ENCODE measurements around the gene PDZD2.

PDZD2 gene

DNA sequence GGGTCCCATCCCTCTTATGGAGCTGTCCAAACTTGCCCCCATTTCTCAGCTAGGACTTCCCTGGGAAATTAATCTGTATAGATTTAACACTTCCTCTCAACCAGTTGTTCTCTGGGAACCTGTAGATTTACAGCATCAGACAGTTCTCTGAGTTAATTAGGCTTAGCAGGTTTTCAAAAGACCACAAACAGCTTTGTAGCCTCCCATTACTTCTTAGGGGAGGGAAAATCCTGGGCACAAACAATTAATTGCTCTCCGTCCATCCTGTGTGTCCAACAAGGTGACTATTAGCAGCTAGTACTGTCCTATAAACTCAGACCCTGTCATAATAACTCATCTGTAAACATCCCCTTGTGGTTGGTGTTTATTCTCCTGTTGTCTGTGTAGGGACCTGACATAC is 337.2 kb downstream of the PDZD2 start:
- no peak for DNase-seq (ENCODE audit: low spot score)

DNA sequence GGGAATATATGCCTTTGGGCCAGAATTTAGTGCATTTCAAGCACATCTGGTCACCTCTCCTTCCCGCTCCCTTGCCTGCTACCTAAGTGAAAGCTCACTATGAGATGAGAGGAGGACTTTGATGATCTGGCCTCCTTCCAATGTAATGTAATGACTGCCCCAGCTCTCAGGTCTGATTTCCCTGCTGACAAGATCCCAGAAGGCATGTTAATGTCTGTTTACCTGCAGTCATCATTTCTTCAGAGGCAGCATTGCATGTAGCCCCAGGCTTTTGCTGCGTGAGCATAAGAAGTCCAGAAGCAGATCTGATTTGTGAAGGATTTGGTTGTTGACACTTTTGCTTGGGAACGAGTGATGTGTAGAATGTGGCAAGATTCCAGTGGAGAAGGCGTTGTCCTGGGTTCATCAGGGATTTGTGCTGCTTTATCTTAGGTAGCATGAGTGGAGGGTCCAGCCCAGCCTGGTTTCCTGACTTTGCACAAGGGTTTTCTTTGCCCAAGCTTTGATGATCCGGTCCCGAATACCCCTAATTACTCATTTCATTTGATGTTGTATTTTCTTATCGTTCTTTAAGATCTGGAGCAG is 342.5 kb downstream of the PDZD2 start:
- no peak for DNase-seq (ENCODE audit: low spot score)

DNA sequence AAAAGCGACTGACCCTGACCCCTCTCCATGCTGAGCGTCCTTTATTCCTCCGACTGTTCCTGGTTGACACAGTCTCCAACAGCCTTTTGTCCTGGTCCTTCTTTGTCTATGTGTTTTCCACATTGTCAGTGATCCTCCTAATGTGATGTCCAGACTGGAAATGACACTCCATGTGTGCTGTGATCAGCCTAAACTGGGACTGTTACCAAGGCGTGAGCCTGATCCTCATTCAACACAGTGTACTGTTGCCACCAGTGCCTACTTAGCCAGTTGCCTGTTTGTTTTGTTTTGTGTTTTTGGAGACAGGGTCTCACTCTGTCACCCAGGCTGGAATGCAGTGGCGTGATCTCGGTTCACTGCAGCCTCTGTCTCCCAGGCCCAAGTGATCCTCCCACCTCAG is 343.1 kb downstream of the PDZD2 start:
- DNase-seq (ENCODE audit: low spot score), result no peak

DNA sequence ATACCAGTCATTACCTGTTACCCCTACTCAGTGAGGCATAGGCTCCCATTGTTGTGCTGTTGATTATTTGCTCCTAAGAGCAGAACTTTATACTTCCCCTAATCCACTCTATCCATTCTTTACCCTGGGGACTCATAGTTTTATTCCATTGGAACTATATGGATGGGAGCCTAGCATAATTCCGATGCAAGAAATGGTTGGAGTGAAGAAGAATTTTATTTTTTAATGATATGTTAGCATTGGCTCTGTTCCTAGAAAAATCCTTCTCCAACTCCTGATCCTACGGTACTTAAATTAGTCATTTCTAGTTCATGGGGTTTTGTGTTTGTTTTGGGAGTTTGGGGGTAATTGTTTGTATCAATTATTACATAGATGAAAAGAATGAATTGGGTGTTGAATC is 343.7 kb downstream of the PDZD2 start:
- DNase-seq (ENCODE audit: low spot score), result no peak

DNA sequence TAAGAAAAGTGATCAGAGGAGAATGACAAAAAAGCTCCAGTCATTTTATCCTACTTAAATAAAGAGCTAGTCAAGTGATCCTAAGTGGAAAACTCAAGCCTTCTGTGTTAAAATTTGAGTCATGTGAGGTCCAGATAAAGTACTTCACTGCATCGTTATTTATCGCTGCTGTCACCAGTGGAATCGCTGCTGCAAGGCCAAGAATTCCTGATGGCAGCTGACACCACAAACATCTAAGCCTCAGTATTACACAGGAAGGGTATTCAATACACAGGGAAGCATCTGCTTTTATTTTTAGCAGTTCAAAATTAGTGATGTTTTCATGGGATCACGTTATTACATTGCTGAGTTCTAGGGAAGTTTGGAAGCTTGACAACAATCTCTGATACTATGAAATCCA is 344.9 kb downstream of the PDZD2 start:
- DNase-seq (ENCODE audit: low spot score), result no peak

DNA sequence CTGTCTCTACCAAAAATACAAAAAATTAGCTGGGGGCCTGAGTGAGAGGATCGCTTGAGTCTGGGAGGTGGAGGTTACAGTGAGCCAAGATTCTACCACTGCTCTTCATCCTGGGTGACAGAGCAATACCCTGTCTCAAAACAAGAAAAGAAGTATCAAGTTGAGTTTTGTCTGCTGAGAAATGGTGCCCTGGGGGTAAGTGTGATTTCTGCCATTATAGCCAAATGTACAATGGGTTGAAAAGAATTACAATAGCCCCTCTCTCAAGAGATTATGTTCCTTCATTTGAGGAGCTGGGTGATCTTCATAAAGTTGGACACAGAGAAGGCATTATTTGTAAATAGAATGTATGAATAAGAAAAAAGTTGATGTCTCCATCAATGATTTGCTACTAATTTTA is 345.8 kb downstream of the PDZD2 start:
- DNase-seq (ENCODE audit: low spot score), result no peak

DNA sequence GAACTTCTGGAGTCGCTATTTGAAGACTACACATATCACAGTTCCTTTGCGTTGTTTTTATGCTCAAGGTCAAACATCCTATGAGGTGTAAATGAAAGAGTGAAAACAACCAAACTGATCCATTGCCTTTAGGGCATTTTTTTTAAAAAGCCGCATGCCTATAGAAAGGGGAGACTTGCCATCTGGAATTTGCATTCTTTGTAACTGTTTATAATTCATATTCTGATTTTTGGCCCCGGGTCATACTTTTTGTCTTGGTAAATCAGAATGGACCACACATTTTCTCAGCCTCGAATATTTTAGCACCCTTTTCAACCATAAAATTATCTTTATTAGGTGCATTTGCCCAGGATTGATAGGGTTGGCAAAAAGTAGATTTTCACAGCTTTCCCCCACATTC is 347.2 kb downstream of the PDZD2 start:
- DNase-seq (ENCODE audit: low spot score), result no peak

DNA sequence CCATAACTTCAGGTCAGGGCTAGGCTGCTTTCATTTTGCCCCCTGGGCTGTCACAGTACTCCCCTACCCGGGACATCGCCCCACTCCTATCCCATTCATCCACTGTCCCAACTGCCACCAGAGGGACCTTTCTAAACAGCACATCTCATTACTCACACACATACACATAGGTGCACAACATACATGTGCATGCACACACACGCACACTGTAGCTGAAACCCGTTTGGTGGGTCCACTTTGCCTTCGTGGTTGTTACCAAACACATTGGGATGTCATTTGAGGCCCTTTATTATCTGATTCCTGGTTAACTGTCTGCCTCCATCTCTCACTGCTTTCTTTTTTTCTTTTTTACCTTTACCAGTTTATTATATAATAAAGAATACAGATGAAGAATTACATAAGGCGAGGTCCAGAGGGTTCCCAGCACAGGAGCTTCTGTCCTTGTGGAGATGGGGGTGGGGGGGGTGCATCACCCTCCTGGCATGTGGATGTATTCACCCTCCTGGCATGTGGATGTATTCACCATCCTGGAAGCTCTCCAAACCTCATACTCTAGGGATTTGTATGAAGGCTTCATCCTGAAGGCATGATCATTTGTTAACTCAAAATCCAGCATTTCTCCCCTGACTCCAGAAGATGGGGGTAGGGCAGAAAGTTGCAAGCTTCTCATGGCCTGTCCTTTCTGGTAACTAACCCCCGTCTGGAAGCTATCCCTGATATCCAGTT is 349.2 kb downstream of the PDZD2 start:
- DNase-seq (ENCODE audit: low spot score), result no peak

DNA sequence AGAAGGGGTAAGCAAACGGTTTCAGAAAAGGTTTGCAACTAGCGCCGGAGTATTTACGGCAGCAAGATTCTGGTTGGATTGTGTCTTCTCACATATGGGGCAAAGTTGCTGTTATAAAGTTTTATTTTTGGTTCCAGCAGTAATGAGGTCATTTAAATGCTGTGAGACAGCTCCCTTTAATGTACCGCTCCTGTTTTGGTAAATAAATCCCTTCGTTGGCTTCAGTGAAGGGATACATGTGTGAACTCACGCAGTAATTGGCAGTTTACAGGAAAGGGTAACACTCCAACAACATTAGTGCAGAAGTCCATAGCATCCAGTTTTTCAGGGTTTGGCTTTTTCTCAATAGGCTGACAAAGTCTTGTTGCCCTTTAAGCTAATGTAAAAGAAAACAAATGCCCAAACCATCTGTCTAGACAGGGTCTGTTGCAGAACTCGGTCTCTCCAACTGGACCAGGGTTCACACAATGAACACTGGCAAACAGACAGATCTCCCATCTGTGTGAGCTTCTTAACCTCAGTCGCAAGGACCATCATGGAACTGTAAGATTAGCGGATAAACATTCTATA is 351.2 kb downstream of the PDZD2 start:
- DNase-seq (ENCODE audit: low spot score), result no peak

DNA sequence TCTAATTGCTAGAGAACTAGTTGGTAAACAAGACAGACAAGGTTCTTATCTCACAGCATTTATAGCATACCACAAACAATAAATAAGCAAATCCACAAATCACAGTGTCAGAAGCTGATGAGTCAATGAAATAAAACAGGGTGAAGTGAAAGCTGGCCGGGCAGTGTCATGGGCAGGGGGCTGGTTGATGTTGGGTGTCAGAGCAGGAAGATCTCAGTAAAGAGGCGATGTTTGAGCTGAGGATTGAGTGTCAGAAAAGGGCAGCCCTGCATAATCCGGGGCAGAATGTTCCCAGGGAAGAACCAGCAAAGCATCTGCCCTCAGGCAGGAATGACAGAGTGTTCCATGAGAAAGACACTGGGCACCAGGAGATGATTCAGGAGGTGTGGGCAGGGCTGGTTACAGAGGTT is 351.8 kb downstream of the PDZD2 start:
- DNase-seq (ENCODE audit: low spot score), result no peak

DNA sequence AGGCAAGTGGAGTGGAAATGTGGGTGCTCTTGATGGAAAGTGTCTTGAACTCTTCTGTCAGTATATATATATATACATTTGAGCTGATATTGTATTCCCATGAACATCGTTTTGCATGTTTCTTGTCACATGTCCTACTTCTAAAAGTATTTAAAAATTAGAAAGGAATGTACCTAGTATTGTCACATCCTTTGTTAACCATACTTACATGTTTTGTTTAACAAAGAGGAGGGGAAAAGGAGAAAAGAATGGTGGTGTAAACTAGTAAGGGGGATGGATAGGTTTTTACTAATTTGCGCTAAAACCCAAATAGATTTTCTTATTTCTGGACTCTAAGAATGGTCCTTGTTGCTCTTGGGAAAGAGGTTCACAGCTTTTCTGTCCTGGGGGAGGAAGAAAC is 353.4 kb downstream of the PDZD2 start:
- DNase-seq (ENCODE audit: low spot score), result no peak

DNA sequence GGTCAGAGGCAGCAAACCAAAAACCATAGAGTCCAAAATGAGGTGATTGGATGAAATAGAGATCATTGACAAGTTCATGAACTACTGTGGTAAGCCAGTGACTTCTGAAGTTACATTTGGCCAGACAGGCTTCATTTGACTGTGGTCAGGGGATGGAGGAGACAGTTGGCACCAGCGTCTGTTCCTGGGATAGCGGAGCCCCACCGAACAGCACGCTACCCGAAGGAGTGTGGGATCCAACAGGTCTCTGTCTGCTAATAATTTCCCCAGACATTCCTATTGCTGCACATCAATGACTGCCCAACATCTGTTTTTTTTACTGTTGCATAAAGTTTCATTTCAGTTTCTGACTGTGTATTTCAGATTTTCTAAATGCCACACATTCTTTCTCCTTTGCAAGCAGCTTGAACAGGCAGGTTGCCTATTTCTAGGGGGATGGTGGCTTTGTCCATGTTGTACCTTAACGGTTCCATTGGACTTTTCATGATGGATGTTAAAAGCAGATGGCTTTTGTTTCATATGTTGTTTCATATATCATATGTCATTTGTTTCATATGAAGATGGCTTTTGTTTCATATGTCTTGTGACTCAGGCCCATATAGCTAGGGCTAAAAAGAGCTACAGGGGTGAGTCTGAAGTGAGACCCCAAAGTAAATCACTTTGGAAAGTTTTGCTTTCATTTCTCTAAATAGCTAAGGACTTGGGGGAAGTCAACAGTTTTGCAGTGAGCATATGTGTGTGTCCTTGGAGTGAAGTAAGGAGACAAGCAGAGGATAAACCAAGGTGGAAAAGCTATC is 354.4 kb downstream of the PDZD2 start:
- DNase-seq (ENCODE audit: low spot score), result no peak

DNA sequence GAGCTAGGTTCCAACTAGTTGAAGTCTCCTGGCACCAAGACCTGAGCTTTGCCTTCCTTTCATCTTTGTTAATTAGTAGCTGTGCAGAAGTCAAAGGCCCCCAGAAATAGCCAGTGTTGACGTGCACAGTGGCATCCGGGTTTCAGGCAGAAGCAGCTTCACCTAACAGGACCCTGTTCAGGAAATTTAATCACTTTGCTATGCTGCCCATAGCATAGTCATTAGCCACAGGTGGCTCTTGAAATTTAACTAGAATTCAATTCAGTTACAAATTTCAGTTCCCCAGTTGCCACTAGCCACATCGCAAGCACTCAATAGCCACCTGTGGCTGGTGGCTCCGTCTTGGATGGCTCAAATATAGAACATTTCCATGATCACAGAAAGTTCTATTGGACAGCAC is 356.1 kb downstream of the PDZD2 start:
- no peak for DNase-seq (ENCODE audit: low spot score)

DNA sequence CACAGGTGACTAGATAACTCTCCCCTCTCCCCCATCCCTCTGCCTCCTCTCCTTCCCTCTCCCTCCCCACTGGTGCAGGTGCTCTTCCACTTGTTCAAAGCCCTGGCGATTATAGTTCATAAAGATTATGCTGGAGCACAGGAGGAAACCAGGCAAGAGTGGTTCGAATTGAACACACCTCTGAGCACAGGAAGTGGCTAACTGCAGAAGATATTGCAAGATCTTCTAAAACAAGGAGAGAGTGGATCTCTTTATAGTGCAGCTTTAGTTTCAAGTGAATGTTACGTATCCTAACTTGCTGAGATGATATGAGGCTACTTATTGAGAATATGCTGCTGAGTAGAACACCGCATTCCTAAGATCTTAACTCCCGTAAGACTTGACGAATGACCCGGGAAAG is 356.8 kb downstream of the PDZD2 start:
- DNase-seq (ENCODE audit: low spot score), result no peak

DNA sequence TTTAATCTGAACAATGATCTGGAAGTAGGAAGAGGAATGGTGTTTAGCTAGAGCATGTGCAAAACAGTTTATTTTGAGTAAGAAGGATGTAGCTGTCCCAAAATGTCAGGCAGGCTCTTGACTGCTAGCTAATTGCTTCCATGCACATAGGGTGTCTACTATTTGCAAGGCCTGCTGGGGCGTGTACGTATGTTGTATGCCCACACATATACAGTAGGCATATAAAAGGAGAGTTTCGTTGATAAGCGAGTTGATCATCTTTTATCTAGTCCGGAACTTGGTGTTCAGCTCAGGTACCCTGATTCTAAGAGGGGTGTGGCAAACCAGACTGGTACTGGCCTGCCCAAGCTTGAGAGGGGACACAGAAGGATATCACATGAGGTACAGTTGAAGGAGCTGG is 358.0 kb downstream of the PDZD2 start:
- no peak for DNase-seq (ENCODE audit: low spot score)

DNA sequence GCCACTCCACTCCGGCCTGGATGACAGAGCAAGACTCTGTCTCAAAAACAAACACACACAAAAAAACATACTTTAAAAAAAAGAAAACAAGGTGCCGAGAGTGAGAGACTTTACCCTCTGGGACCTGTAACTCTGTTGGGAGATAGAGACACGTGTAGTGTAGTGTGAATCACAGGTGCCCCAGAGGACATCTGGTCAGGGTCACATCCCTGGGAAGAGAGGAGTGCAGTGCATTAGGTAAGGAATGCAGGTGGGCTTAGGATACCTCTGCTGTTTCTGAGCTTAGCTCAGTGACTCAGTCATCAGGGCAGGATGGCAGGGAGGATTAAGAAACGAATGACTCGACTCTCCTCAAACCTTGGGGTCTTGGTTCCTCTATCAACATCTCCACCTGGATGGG is 360.5 kb downstream of the PDZD2 start:
- DNase-seq (ENCODE audit: low spot score), result no peak

DNA sequence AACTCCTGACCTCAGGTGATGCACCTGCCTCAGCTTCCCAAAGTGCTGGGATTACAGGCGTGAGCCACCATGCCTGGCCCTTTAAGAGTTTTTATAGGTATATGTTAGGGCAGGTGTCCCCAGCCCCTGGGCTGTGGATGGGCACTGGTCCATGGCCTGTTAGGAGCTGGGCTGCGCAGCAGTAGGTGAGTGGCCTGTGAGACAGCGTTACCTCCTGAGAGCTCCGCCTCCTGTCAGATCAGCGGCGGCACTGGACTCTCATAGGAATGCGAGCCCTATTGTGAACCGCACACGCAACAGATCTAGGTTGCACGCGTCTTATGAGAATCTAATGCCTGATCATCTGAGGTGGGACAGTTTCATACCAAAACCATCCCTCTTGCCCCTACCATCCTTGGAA is 361.8 kb downstream of the PDZD2 start:
- no peak for DNase-seq (ENCODE audit: low spot score)

DNA sequence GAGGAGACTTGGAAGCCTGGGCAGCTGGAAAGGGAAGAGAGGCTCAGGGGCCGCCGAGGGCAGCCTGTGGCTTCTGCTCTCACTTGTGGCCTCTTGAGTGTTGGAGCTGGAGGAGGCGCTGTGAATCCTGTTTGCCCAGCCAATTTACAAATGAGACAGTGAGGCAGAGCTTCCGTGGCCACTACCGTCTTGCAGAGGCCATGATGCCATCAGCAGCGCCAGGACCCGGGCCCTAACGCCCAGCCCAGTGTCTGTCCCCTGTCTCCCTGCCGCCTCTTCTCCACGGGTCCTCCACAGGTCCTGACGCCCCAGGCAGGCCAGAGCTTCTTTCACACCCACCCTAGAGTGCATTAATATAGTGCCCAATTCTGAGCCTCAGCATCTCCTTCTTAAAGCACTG is 362.4 kb downstream of the PDZD2 start:
- no peak for DNase-seq (ENCODE audit: low spot score)

DNA sequence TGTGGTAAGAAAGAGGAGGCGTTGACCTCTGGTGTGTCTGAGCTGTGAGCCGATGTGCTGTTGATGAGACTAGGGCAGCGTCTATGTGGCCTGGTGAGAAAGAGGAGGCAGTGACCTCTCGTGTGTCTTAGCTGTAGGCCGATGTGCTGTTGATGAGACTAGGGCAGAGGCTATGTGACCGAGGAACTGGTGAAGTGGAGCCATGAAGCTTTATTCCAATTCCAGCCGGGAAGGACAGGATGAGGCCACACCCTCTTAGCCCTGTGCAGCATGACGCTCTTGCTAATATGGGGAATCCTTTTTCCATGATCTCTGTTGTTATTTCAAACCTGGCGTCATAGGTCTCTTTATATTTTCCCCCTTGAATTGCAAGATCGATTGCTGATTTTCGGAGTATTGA is 362.8 kb downstream of the PDZD2 start:
- no peak for DNase-seq (ENCODE audit: low spot score)

DNA sequence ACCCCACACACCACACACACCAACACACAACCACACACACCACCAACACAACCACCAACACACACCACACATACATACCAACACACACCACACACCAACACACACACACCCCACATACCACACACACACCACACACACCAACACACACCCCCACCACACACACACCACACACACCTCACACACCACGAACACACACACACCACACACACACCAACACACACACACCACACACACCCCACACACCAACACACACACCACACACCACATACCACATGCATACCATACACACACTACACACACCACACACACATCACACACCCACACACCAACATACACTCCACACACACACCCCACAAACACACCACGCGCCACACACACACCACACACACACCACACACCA is 363.8 kb downstream of the PDZD2 start:
- DNase-seq (ENCODE audit: low spot score), result no peak

DNA sequence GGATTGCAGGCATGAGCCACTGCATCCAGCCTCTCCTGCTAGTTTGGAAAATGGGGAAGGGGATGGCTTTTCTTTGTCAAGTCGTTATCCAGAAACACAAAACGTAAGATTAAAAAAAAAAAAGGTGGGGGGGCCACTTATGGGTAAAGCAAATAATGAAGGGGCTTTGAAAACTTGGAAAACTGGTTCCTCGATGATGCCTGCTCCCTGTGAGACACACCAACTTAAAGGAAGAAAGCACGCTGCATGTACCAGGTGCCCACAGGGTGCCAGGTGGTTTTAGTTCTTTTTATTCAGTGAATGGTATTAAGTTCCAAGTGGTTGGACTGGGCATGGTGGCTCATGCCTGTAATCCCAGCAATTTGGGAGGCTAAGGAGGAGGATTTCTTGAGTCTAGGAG is 365.1 kb downstream of the PDZD2 start:
- no peak for DNase-seq (ENCODE audit: low spot score)

DNA sequence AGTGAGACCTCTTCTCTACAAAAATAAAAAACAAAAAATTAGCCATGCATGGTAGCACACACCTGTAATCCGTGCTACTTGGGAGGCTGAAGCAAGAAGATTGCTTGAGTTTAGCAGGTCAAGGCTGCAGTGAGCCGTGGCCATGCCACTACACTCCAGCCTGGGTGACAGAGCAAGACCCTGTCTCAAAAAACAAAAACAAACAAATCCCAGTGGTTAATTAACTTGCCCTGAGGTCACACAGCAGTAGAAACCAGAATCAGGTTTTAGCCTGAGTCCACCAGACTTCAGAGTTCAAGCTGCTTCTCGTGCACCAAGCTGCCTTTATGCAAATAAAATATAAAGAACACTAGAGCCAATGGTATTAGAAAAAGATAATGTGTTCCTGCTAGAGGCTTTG is 365.5 kb downstream of the PDZD2 start:
- DNase-seq (ENCODE audit: low spot score), result no peak

DNA sequence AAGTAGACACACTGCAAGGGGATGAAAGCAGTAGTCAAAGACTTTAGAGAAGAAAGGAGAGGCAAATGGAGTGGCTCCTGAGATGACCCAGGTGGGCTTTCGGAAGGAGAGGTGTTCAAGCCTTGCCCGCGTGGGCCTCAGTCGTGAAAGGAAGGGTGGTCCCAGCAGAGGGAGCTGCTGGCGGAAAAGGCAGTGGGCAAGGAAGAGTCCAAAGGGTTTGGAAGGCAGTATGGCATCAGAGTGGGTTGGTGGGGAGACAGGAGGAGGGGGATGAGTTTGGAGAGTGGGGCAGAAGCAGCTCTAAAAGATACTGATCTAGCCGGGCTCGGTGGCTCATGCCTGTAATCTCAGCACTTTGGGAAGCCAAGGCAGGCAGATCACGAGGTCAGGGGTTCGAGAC is 369.8 kb downstream of the PDZD2 start:
- no peak for DNase-seq (ENCODE audit: low spot score)

All from hematopoietic multipotent progenitor cell treated with erythropoietin and hydrocortisone succinate and interleukin-3 and kit ligand, for 15 days (in vitro differentiated cells).